Lung (tissue), 12 donors: ENCODE results near the gene SPEM1. TPM values are rescaled to one million over a fixed set of nuclear protein-coding genes. Genes with fewer than 3 reads are reported as not detected.

Experiments
- ATAC-seq: fragments of 200-7000 bp; cut with Tn5 transposase; one replicate; pipeline ENCODE4 v1.9.1; 2020; ENCODE audit warnings: moderate number of reproducible peaks; ENCODE audit not compliant: insufficient read depth, low FRiP score
- DNase-seq, 3 donors: peaks; one replicate each; pipeline ENCODE4 v3.0.0-alpha.2; 2013 to 2017
- H3K27ac ChIP-seq, 2 donors: one replicate each; pipeline ENCODE4 v1.5.1; 2013; ENCODE audit warnings: mild to moderate bottlenecking in 2 of 2, moderate library complexity in 2 of 2, control low read depth in 1 of 2, inconsistent platforms in 1 of 2, low read depth in 1 of 2, low read length in 1 of 2
- H3K27me3 ChIP-seq, 3 donors: one replicate each; pipeline ENCODE4 v1.5.1; 2013; ENCODE audit warnings: low read length in 2 of 3; ENCODE audit not compliant: control insufficient read depth in 3 of 3, insufficient read depth in 3 of 3
- H3K36me3 ChIP-seq, 4 donors: one replicate each; pipeline ENCODE4 v1.5.1; 2013; ENCODE audit warnings: low read length in 4 of 4, mild to moderate bottlenecking in 1 of 4, moderate library complexity in 1 of 4; ENCODE audit not compliant: control insufficient read depth in 4 of 4, insufficient read depth in 4 of 4
- H3K4me1 ChIP-seq, 5 donors: one replicate each; pipeline ENCODE4 v1.5.1; 2013; ENCODE audit warnings: low read length in 5 of 5, mild to moderate bottlenecking in 2 of 5, moderate library complexity in 1 of 5; ENCODE audit not compliant: control insufficient read depth in 5 of 5, insufficient read depth in 5 of 5
- H3K4me3 ChIP-seq: one replicate; pipeline ENCODE4 v1.5.1; 2013; ENCODE audit warnings: mild to moderate bottlenecking, control low read depth, moderate library complexity
- H3K9ac ChIP-seq, 2 donors: one replicate each; pipeline ENCODE4 v1.5.1; 2013; ENCODE audit warnings: low read length in 2 of 2, control low read depth in 1 of 2; ENCODE audit not compliant: insufficient read depth in 1 of 2
- H3K9me3 ChIP-seq, 4 donors: one replicate each; pipeline ENCODE4 v1.5.1; 2013; ENCODE audit warnings: low read length in 3 of 4, mild to moderate bottlenecking in 1 of 4, moderate library complexity in 1 of 4; ENCODE audit not compliant: control insufficient read depth in 4 of 4, insufficient read depth in 3 of 4
- CTCF ChIP-seq: IDR thresholded peaks from 2 replicates; pipeline ENCODE4 v1.5.1; 2012; ENCODE audit warnings: mild to moderate bottlenecking; ENCODE audit errors: control extremely low read depth, extremely low read depth
- WGBS, 2 donors: extraction: QIAGEN DNeasy Blood & Tissue Kit; methylation state at CpG; one replicate each; pipeline ENCODE4 v1.1.7; 2013; 5-methylcytosine and 5-hydroxymethylcytosine counted together
- polyA plus RNA-seq, 2 donors: library from polyadenylated mRNA; stranded (reverse); fragments of 200-250 nt; gene quantifications; one replicate each; pipeline ENCODE4 v1.2.1, GENCODE V29; 2013
- total RNA-seq, 2 donors: library from RNA; depleted of rRNA in 1 of 2; stranded (reverse); fragments of >200 nt in 1 of 2; gene quantifications; one replicate each; pipeline ENCODE4 v1.2.1, GENCODE V29; 2014 to 2021
- donor health status: control.
- donor health status: control.
- donor health status: Bipolar disorder and iron deficiency.
- donor health status: healthy.
- donor health status: DM: yes; HTN: yes; CAD: no.

SPEM1 gene
- total and polyA plus RNA-seq, 4 donors, result not detected

GRCh38 chr17:7421186-7421585 is 1.1 kb downstream of the SPEM1 start:
- Histone ChIP-seq H3K36me3 (peaks cover 0 to 7% (median 0%) of the 10 kb centered on the region in 4 donors), H3K27me3 (no peaks in the 10 kb centered on the region), H3K9me3 (no peaks in the 10 kb centered on the region), H3K4me3 (no peak overlapping the region), H3K9ac (no peak overlapping the region), H3K27ac (no peak overlapping the region), H3K4me1 (peaks cover 0 to 12% (median 0%) of the 10 kb centered on the region in 5 donors)
- no peak for TF ChIP-seq CTCF
- 96 to 97% methylated on average over 16 of the region's 16 CpGs for WGBS, 2 donors
- ATAC-seq (no peak), DNase-seq (no peak)

DNA sequence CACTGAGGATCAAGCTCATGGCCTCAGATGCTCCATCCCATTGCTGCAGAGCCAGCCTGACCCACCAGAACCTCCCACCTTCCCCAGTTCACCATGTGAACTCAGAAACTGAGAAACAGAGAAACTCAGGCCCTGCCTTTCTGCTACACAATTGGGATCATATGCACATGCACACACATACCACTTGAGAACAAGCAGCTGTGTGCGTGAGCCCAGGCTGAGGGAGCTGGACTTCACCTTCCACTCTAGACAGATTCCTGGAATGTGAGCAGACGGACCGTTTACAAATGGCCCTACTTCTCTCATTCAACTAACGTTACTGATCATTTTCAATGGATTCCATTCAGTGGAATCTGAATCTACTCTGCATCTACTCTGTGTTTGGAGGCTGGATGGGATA is 3.6 kb downstream of the SPEM1 start:
- Histone ChIP-seq H3K27ac (no peak overlapping the region), H3K9me3 (no peaks in the 10 kb centered on the region), H3K27me3 (no peaks in the 10 kb centered on the region), H3K4me3 (no peak overlapping the region), H3K36me3 (no peaks in the 10 kb centered on the region), H3K4me1 (peaks cover 0 to 12% (median 0%) of the 10 kb centered on the region in 5 donors), H3K9ac (no peak overlapping the region)
- WGBS, 2 donors, result 57 to 85% methylated on average over 4 of the region's 4 CpGs
- DNase-seq (peak in 1 of 3 donors; percentile 34), ATAC-seq (no peak)
- no peak for TF ChIP-seq CTCF

GRCh38 chr17:7425316-7425715 is 5.2 kb downstream of the SPEM1 start, which contains the start of gene SPEM2:
Gene SPEM2, plus strand, starts transcription at chr17:7425616. Its CDS starts 73 bp downstream, at chr17:7425689.
- Histone ChIP-seq H3K4me1 (no peaks in the 10 kb centered on the region), H3K27ac (no peak within 1 kb of the TSS), H3K4me3 (no peak within 1 kb of the TSS), H3K9me3 (no peaks in the 10 kb centered on the region), H3K9ac (no peak within 1 kb of the TSS), H3K36me3 (no peaks in the 10 kb centered on the region), H3K27me3 (no peaks in the 10 kb centered on the region)
- ATAC-seq (no peak), DNase-seq (no peak)
- 70 to 77% methylated on average over 7 of the region's 7 CpGs for WGBS, 2 donors
- no peak for TF ChIP-seq CTCF

DNA sequence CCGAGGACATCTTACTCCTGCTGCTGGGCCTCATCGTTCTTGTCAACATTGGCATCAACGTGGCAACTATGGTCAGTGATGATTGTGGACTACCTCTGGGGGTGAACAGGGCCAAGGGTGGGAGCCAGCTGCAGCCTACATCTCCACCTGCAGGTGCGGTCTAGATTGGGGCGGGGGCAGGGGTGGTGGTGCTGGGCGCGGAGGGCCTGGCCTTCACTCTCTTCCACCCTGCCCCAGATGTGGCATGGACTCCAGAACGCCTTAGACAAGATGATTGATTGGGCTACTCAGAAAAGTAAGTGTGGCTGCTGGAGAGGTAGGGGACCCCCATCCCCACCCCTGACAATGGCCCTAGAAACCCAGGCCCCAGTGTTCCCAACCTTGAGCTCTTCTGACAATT is 5.6 kb downstream of the SPEM1 start:
- H3K36me3 ChIP-seq, result no peaks in the 10 kb centered on the region
- no peak for TF ChIP-seq CTCF
- no peak overlapping the region for H3K4me3 ChIP-seq
- no peaks in the 10 kb centered on the region for H3K27me3 ChIP-seq
- no peaks in the 10 kb centered on the region for H3K4me1 ChIP-seq
- no peak overlapping the region for H3K27ac ChIP-seq
- 86 to 88% methylated on average over 8 of the region's 8 CpGs for WGBS, 2 donors
- DNase-seq, result no peak
- no peak for ATAC-seq
- no peak overlapping the region for H3K9ac ChIP-seq
- H3K9me3 ChIP-seq, result no peaks in the 10 kb centered on the region
